ENCODE results near the gene ICA1. TPM values are rescaled to one million over a fixed set of nuclear protein-coding genes. Genes with fewer than 3 reads are reported as not detected.

Gene ICA1
- total RNA-seq, 1 donor from 2014 or later: 0.72 TPM

- intact Hi-C loops (cut with micrococcal nuclease): loop anchor here (10.0 kb wide), 1 partner anchor 787 kb away; no protein-coding TSS in a partner anchor
- H3K27me3 Mint-ChIP-seq: peaks cover 6% of the 10 kb centered on the region
Measured at GRCh38 chr7:8211725-8212096, 50.3 kb downstream of the ICA1 start.

DNA sequence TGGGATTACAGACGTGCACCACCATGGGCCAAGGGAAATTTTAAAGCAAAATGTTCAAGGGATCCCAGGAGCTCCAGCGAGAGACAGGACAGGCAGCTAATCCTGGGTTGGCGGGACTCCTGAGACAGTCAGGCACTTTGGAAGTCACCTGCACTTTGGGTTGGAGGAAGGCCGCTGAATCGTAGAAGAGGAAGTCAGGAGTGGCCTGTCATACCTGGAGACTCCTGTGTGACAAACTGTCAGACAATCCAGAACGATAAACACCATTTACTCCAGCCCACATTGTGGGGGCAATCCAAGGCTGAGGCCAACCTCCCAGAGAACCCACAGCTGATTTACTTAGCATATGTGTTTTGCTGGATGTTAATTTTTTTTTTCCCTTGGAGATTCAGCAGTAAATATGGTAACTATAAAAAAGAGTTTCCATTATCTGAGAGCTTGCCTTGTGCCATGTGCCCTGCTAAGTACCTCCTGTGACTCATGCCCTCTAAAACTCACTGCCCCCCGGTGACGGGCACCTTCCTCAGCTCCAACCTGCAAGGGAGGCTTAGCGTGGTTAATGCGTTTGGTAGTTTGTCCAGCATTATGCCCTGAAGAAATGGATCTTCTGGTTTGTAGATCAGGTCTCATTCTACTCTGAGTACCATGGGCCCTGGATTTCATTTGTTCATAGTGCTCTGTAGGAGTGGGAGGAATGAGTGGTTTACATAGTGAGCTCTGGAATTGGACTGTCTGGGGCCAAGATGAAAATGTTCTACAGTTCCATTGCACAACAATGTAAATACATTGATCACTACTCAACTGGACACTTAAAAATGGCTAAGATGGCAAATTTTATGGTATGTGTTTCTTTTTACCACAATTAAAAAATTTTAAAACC lies 50.9 kb downstream of the ICA1 start:
- Mint-ChIP-seq H3K27me3 (peaks cover 13% of the 10 kb centered on the region), H3K9me3 (no peaks in the 10 kb centered on the region), H3K4me1 (peaks cover 2% of the 10 kb centered on the region), H3K36me3 (ENCODE audit: low read depth) (no peaks in the 10 kb centered on the region), H3K4me3 (no peak overlapping the region), H3K27ac (peak overlapping the region; percentile 45)
- DNase-seq: no peak
- intact Hi-C loops (cut with micrococcal nuclease): loop anchor here (10.0 kb wide), 1 partner anchor 786 kb away; no protein-coding TSS in a partner anchor

More at GRCh38 chr7:8211725-8212096, 50.3 kb downstream of the ICA1 start:
- Mint-ChIP-seq H3K4me1 (peaks cover 1% of the 10 kb centered on the region), H3K36me3 (ENCODE audit: low read depth) (no peaks in the 10 kb centered on the region), H3K27ac (no peak overlapping the region), H3K9me3 (no peaks in the 10 kb centered on the region), H3K4me3 (no peak overlapping the region)
- DNase-seq: no peak

GRCh38 chr7:8209353-8209752 lies 52.6 kb downstream of the ICA1 start:
- no peak overlapping the region for H3K27ac Mint-ChIP-seq
- no peaks in the 10 kb centered on the region for H3K9me3 Mint-ChIP-seq
- no peak overlapping the region for H3K4me3 Mint-ChIP-seq
- H3K27me3 Mint-ChIP-seq: peaks cover 19% of the 10 kb centered on the region
- H3K36me3 Mint-ChIP-seq (ENCODE audit: low read depth): no peaks in the 10 kb centered on the region
- peaks cover 7% of the 10 kb centered on the region for H3K4me1 Mint-ChIP-seq
- DNase-seq: no peak
- intact Hi-C loops (cut with micrococcal nuclease): no loop called here

- DNase-seq: no peak
Measured at GRCh38 chr7:8208816-8209215, 53.2 kb downstream of the ICA1 start.

DNA sequence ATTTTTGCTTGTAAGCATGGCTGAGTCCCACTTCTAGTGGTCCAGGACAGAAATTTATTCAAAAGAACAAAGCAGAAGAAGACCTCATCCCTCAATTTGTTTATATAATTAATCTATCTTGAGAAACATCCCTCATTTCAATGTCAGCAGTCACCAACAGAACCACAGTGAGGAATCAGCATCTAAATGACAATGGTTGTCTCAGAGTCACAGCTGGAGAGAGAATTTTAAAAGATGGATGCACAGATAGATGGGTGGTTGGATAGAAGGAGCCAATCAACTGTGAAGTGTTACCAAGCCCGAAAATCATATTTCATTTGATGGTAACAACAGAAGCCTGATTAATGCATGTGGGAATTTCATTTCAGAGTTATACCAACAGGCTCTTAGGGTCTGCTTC lies 55.0 kb downstream of the ICA1 start:
- Mint-ChIP-seq H3K9me3 (no peaks in the 10 kb centered on the region), H3K4me3 (no peak overlapping the region), H3K27ac (no peak overlapping the region), H3K36me3 (ENCODE audit: low read depth) (no peaks in the 10 kb centered on the region), H3K27me3 (peaks cover 25% of the 10 kb centered on the region), H3K4me1 (peaks cover 13% of the 10 kb centered on the region)
- DNase-seq: no peak
- intact Hi-C loops (cut with micrococcal nuclease): no loop called here

More at GRCh38 chr7:8208816-8209215, 53.2 kb downstream of the ICA1 start:
- Mint-ChIP-seq H3K4me3 (no peak overlapping the region), H3K9me3 (no peaks in the 10 kb centered on the region), H3K27me3 (peaks cover 20% of the 10 kb centered on the region), H3K36me3 (ENCODE audit: low read depth) (no peaks in the 10 kb centered on the region), H3K4me1 (peaks cover 7% of the 10 kb centered on the region), H3K27ac (no peak overlapping the region)
- intact Hi-C loops (cut with micrococcal nuclease): no loop called here

- peaks cover 19% of the 10 kb centered on the region for H3K4me1 Mint-ChIP-seq
- intact Hi-C loops (cut with micrococcal nuclease): no loop called here
- no peak overlapping the region for H3K27ac Mint-ChIP-seq
- H3K4me3 Mint-ChIP-seq: no peak overlapping the region
- DNase-seq: no peak
- H3K9me3 Mint-ChIP-seq: no peaks in the 10 kb centered on the region
- peaks cover 28% of the 10 kb centered on the region for H3K27me3 Mint-ChIP-seq
- no peaks in the 10 kb centered on the region for H3K36me3 Mint-ChIP-seq (ENCODE audit: low read depth)
Measured at GRCh38 chr7:8205537-8205936, 56.4 kb downstream of the ICA1 start.

- Mint-ChIP-seq H3K9me3 (no peaks in the 10 kb centered on the region), H3K36me3 (ENCODE audit: low read depth) (no peaks in the 10 kb centered on the region), H3K4me1 (peaks cover 22% of the 10 kb centered on the region), H3K4me3 (no peak overlapping the region), H3K27ac (no peak overlapping the region), H3K27me3 (peaks cover 28% of the 10 kb centered on the region)
- intact Hi-C loops (cut with micrococcal nuclease): no loop called here
- DNase-seq: no peak
Measured at GRCh38 chr7:8205031-8205387, 57.0 kb downstream of the ICA1 start.

DNA sequence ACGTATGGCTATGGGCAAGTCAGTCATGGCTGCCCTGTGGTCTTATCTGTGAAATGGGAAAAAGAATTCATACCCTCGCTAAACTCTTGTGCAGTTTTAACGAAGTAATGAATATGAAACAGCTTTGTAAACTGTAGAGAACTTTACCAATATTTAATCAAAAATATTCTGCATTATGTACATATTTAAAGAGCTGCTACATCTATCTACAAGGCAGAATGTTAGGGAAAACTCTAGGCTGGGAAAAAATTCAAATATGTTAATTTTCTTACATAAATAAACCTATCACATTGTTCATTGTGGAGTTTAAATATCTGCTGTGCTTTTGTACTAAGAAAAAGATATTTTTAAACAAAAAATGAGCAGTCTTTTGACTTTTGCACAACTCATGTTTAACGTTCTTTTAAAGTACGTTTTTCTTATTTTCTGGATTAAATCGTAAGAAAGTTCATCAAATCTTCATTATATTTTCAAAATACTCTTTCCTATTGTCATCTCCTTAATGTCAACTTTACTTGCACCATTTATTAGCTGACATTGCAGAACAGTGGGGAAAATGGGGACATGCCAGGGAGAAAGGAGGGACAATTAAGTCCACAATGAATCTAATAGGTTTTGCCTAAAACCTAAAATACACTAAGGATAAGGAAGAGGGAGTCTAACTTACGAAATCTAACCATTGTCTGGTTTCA lies 57.5 kb downstream of the ICA1 start:
- Mint-ChIP-seq H3K27ac (no peak overlapping the region), H3K27me3 (peaks cover 30% of the 10 kb centered on the region), H3K36me3 (ENCODE audit: low read depth) (no peaks in the 10 kb centered on the region), H3K4me1 (peaks cover 25% of the 10 kb centered on the region), H3K4me3 (no peak overlapping the region), H3K9me3 (no peaks in the 10 kb centered on the region)
- no peak for DNase-seq
- intact Hi-C loops (cut with micrococcal nuclease): no loop called here

DNA sequence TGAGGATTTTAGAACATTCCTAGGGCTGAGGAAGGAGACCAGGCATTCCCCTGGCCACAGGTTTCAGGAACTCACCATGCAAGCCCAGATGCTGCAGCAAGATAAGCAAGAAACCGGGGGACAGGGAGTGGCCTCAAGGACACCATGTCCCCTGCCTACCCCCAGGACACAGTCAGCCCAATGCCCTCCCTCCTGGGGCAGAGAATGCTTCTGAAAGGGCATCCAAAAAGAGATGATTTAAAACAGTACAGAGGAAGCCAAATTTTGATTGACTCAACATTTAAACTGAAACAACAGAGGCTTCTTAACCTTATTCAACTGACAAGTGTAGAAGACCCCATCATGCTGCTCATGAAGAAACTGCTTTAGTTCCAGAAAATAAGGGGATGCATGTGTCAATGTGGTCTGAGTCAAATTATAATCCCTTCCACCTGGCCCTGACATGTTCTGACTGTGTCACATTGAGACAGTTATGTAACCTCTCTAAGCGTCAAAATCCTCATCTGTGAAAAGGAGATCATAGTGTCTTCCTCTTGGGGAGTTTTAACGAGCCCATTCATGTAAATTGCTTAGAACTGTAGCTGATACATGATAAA lies 60.0 kb downstream of the ICA1 start:
- Mint-ChIP-seq H3K4me1 (peaks cover 39% of the 10 kb centered on the region), H3K36me3 (ENCODE audit: low read depth) (no peaks in the 10 kb centered on the region), H3K9me3 (no peaks in the 10 kb centered on the region), H3K27ac (no peak overlapping the region), H3K27me3 (peaks cover 26% of the 10 kb centered on the region), H3K4me3 (no peak overlapping the region)
- DNase-seq: no peak
- intact Hi-C loops (cut with micrococcal nuclease): no loop called here

- Mint-ChIP-seq H3K4me3 (no peak overlapping the region), H3K36me3 (ENCODE audit: low read depth) (no peaks in the 10 kb centered on the region), H3K4me1 (peaks cover 41% of the 10 kb centered on the region), H3K27ac (no peak overlapping the region), H3K27me3 (peaks cover 16% of the 10 kb centered on the region), H3K9me3 (no peaks in the 10 kb centered on the region)
- intact Hi-C loops (cut with micrococcal nuclease): no loop called here
- DNase-seq: no peak
Measured at GRCh38 chr7:8200717-8201116, 61.2 kb downstream of the ICA1 start.

- Mint-ChIP-seq H3K27ac (no peak overlapping the region), H3K27me3 (peaks cover 14% of the 10 kb centered on the region), H3K36me3 (ENCODE audit: low read depth) (no peaks in the 10 kb centered on the region), H3K4me3 (no peak overlapping the region), H3K4me1 (peaks cover 39% of the 10 kb centered on the region), H3K9me3 (no peaks in the 10 kb centered on the region)
- DNase-seq: no peak
- intact Hi-C loops (cut with micrococcal nuclease): no loop called here
Measured at GRCh38 chr7:8200316-8200715, 61.7 kb downstream of the ICA1 start.

GRCh38 chr7:8197994-8198698 lies 63.8 kb downstream of the ICA1 start:
- Mint-ChIP-seq H3K9me3 (no peaks in the 10 kb centered on the region), H3K27ac (peak overlapping the region; percentile 5), H3K4me1 (peaks cover 43% of the 10 kb centered on the region), H3K27me3 (peaks cover 12% of the 10 kb centered on the region), H3K36me3 (ENCODE audit: low read depth) (no peaks in the 10 kb centered on the region), H3K4me3 (peak overlapping the region; percentile 16)
- intact Hi-C loops (cut with micrococcal nuclease): loop anchor here (5.0 to 10.0 kb wide), 2 partner anchors 71 to 353 kb away; no protein-coding TSS in a partner anchor
- DNase-seq: peak; percentile 84

- no peak overlapping the region for H3K27ac Mint-ChIP-seq
- H3K4me3 Mint-ChIP-seq: no peak overlapping the region
- peaks cover 5% of the 10 kb centered on the region for H3K27me3 Mint-ChIP-seq
- intact Hi-C loops (cut with micrococcal nuclease): loop anchor here (10.0 kb wide), 1 partner anchor 348 kb away; no protein-coding TSS in a partner anchor
- DNase-seq: no peak
- H3K4me1 Mint-ChIP-seq: peaks cover 28% of the 10 kb centered on the region
- H3K36me3 Mint-ChIP-seq (ENCODE audit: low read depth): no peaks in the 10 kb centered on the region
- no peaks in the 10 kb centered on the region for H3K9me3 Mint-ChIP-seq
Measured at GRCh38 chr7:8192897-8193296, 69.1 kb downstream of the ICA1 start.

All from activated CD4-positive, alpha-beta T cell treated with anti-CD3 and anti-CD28 coated beads, Interleukin-2, amount 10 ng/mL, durations not matched to agents 24 days and 14 days (primary cell).